Cardiac fibroblast (primary cell): Measurements from ENCODE around the gene GRAP2.
A peak's percentile ranks its signal among the peaks of the same experiment; 100 is the strongest.

Source experiments
- DNase-seq, 2 donors: peaks; one replicate each; pipeline versions ENCODE4 v3.0.0 to v3.0.0-alpha.2; 2010; ENCODE audit warnings: low read depth in 2 of 2
- H3K4me3 ChIP-seq, 2 donors: replicated peaks in 1 of 2; 1 replicate in 1 of 2; 2 replicates in 1 of 2; pipeline ENCODE4 v1.5.1; 2011; ENCODE audit warnings: low read depth in 2 of 2, low read length in 2 of 2, mild to moderate bottlenecking in 2 of 2, moderate library complexity in 1 of 2
- CTCF ChIP-seq: IDR thresholded peaks from one replicate; pipeline ENCODE4 v1.5.1; 2011; ENCODE audit warnings: low read depth, mild to moderate bottlenecking, low read length, inconsistent platforms

Gene GRAP2

GRCh38 chr22:39916496-39916895 is 15.6 kb downstream of the GRAP2 start:
- DNase-seq: no peak
- no peak for TF ChIP-seq CTCF
- no peak overlapping the region for H3K4me3 ChIP-seq

GRCh38 chr22:39917197-39917643 is 16.3 kb downstream of the GRAP2 start:
- TF ChIP-seq CTCF: no peak
- no peak for DNase-seq
- H3K4me3 ChIP-seq: no peak overlapping the region

- no peak overlapping the region for H3K4me3 ChIP-seq
- no peak for TF ChIP-seq CTCF
- DNase-seq: peak; percentile 5 to 55
Measured at GRCh38 chr22:39917776-39918495, 17.1 kb downstream of the GRAP2 start.

- DNase-seq: no peak
- H3K4me3 ChIP-seq: no peak overlapping the region
- TF ChIP-seq CTCF: no peak
Measured at GRCh38 chr22:39920134-39920743, 19.4 kb downstream of the GRAP2 start.

GRCh38 chr22:39923696-39924095 is 22.8 kb downstream of the GRAP2 start:
- no peak for DNase-seq
- H3K4me3 ChIP-seq: no peak overlapping the region
- TF ChIP-seq CTCF: no peak

GRCh38 chr22:39924286-39924685 is 23.4 kb downstream of the GRAP2 start:
- no peak overlapping the region for H3K4me3 ChIP-seq
- no peak for DNase-seq
- no peak for TF ChIP-seq CTCF

GRCh38 chr22:39925273-39925672 is 24.4 kb downstream of the GRAP2 start:
- no peak for TF ChIP-seq CTCF
- H3K4me3 ChIP-seq: no peak overlapping the region
- no peak for DNase-seq
